Measurements from ENCODE around the gene OR2A2.

The OR2A2 gene

DNA sequence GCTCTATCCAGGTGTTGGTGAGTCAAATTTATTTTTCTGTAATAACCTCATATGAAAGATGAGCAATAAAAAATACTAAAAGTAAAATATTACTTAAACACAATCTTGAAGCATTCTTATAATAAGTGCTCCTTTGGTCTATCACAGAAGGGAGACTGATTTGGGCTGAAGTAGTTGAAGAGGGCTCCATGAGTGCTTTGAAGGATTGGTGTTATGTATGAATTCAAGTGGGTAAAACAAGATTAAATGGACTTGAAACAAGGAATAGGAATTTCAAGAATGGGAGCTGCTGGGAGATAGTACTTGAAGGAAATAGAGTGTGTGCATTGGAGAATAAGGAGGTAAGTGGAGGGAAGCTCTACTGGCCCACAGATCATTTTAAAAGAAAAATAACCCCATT lies 7.3 kb upstream of the OR2A2 start:
- no peak overlapping the region for H3K4me3 ChIP-seq (replicated peaks; ENCODE audit: low read depth, low read length)
- no peak for DNase-seq (ENCODE audit: extremely low read depth, insufficient read length)
- TF ChIP-seq, protein P1, sequence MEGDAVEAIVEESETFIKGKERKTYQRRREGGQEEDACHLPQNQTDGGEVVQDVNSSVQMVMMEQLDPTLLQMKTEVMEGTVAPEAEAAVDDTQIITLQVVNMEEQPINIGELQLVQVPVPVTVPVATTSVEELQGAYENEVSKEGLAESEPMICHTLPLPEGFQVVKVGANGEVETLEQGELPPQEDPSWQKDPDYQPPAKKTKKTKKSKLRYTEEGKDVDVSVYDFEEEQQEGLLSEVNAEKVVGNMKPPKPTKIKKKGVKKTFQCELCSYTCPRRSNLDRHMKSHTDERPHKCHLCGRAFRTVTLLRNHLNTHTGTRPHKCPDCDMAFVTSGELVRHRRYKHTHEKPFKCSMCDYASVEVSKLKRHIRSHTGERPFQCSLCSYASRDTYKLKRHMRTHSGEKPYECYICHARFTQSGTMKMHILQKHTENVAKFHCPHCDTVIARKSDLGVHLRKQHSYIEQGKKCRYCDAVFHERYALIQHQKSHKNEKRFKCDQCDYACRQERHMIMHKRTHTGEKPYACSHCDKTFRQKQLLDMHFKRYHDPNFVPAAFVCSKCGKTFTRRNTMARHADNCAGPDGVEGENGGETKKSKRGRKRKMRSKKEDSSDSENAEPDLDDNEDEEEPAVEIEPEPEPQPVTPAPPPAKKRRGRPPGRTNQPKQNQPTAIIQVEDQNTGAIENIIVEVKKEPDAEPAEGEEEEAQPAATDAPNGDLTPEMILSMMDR (IDR thresholded peaks at IDR 0.05; ENCODE audit: insufficient read depth, low read length, poor library complexity, severe bottlenecking) = no peak
- H3K27me3 ChIP-seq (replicated peaks; ENCODE audit: control insufficient read depth, insufficient read depth, low read length) = no peaks in the 10 kb centered on the region
- H3K36me3 ChIP-seq (ENCODE audit: control insufficient read depth, insufficient read depth, low read length) = no peaks in the 10 kb centered on the region

DNA sequence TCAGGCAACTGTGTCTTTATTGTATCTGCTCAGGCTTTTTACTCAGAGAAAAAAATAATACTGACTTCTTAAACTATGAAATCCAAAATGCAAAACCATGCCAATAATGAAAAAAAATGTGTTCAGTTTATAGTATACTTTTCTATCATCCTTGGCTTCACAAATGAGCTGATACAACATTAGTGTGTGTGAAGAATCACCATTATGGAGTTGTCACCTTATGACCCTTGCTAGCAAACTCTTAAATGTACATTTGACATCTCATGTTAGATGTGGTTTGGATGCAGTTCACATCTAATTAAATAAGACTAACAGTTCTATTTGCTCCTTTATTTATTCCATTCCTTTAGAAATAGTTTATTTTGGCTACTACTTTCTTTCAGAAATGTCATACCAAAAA lies 4.2 kb upstream of the OR2A2 start:
- no peak for DNase-seq (ENCODE audit: extremely low read depth, insufficient read length)
- no peak overlapping the region for H3K4me3 ChIP-seq (replicated peaks; ENCODE audit: low read depth, low read length)
- TF ChIP-seq, protein P1 (IDR thresholded peaks at IDR 0.05; ENCODE audit: insufficient read depth, low read length, poor library complexity, severe bottlenecking) = no peak
- H3K27me3 ChIP-seq (replicated peaks; ENCODE audit: control insufficient read depth, insufficient read depth, low read length) = no peaks in the 10 kb centered on the region
- no peaks in the 10 kb centered on the region for H3K36me3 ChIP-seq (ENCODE audit: control insufficient read depth, insufficient read depth, low read length)

DNA sequence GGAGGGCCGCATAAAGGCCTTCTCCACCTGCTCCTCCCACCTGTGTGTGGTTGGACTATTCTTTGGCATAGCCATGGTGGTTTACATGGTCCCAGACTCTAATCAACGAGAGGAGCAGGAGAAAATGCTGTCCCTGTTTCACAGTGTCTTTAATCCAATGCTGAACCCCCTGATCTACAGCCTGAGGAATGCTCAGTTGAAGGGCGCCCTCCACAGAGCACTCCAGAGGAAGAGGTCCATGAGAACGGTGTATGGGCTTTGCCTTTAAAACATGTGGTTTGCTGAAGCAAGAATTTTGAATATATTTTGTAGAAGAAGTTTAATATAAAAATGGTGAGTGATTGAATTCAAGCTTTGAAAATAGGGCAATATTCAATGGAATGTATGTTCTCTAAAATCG lies 889 bp downstream of the OR2A2 start:
- DNase-seq (ENCODE audit: extremely low read depth, insufficient read length) = no peak
- no peaks in the 10 kb centered on the region for H3K27me3 ChIP-seq (replicated peaks; ENCODE audit: control insufficient read depth, insufficient read depth, low read length)
- no peaks in the 10 kb centered on the region for H3K36me3 ChIP-seq (ENCODE audit: control insufficient read depth, insufficient read depth, low read length)
- no peak overlapping the region for H3K4me3 ChIP-seq (replicated peaks; ENCODE audit: low read depth, low read length)
- TF ChIP-seq, protein P1 (IDR thresholded peaks at IDR 0.05; ENCODE audit: insufficient read depth, low read length, poor library complexity, severe bottlenecking) = no peak

DNA sequence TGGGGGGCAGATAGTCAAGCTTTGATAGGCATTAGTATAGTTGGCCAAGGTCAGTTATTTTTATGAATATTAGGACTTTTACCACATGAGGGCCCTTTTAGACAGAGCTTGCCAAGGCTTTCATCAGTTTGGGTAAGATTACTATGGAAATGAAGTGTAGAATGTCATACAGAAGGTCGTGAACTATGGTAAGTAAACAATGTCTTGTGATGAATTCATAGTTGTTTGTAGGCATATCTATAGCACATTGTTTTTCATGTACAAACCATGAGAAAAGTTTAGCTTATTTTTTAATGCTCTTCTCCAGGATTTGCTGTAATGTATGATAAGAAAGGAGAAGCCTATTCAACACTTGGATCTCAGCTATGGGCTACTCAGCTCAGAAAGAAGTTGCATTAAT lies 4.3 kb downstream of the OR2A2 start:
- H3K36me3 ChIP-seq (ENCODE audit: control insufficient read depth, insufficient read depth, low read length) = no peaks in the 10 kb centered on the region

DNA sequence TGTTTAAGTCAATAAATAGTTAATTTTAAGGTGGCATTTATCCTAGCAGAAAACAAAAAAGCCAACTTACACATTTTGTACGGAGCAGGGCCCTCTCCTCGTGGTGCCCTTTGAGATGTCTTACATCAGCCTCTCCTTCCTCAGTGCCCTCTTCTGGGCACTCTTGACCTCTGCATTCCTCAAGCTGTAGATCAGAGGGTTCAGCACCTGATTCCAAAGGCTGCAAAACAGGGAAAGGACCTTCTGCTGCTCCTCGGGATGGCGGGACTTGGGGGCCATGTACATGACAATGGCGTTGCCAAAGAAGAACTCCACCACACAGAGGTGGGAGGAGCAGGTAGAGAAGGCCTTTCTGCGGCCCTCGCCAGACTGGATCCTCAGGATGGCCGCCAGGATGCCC lies 9.0 kb downstream of the OR2A2 start:
- TF ChIP-seq, protein P1 (IDR thresholded peaks at IDR 0.05; ENCODE audit: insufficient read depth, low read length, poor library complexity, severe bottlenecking) = no peak
- Histone ChIP-seq H3K27me3 (replicated peaks; ENCODE audit: control insufficient read depth, insufficient read depth, low read length) (no peaks in the 10 kb centered on the region), H3K36me3 (ENCODE audit: control insufficient read depth, insufficient read depth, low read length) (no peaks in the 10 kb centered on the region), H3K4me3 (replicated peaks; ENCODE audit: low read depth, low read length) (no peak overlapping the region)
- no peak for DNase-seq (ENCODE audit: extremely low read depth, insufficient read length)

More for the DNA sequence above, 4.3 kb downstream of the OR2A2 start:
- Histone ChIP-seq H3K4me3 (replicated peaks; ENCODE audit: low read depth, low read length) (no peak overlapping the region), H3K27me3 (replicated peaks; ENCODE audit: control insufficient read depth, insufficient read depth, low read length) (no peaks in the 10 kb centered on the region)
- no peak for DNase-seq (ENCODE audit: extremely low read depth, insufficient read length)
- TF ChIP-seq, protein P1 (IDR thresholded peaks at IDR 0.05; ENCODE audit: insufficient read depth, low read length, poor library complexity, severe bottlenecking) = no peak

DNA sequence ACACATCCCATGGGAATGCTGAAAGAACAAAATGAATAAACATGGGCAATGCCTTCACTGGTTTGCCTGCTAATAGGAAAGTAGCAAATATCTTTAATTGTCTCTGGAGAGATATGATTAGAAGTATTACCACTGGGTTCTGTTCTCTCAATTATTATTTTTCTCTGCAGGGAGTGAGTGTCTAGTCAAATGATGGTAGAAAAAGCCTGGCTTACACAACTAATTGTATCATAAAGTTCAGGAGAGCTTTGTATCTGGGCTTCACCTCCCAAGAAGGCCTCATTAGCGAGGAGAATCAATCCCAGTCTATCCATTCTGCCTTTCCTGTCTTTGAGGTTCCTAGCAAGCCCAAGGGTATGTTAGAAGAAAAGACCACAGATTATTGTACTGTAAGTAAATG lies 13.5 kb downstream of the OR2A2 start, which contains the start of gene OR2A14:
Gene OR2A14 (plus strand): TSS at position 301 of the 400 bp plus-strand sequence. CDS start 5,937 bp downstream, outside the sequence.
- TF ChIP-seq, protein P1 (IDR thresholded peaks at IDR 0.05; ENCODE audit: insufficient read depth, low read length, poor library complexity, severe bottlenecking) = no peak
- Histone ChIP-seq H3K4me3 (replicated peaks; ENCODE audit: low read depth, low read length) (no peak within 1 kb of the TSS), H3K27me3 (replicated peaks; ENCODE audit: control insufficient read depth, insufficient read depth, low read length) (no peaks in the 10 kb centered on the region), H3K36me3 (ENCODE audit: control insufficient read depth, insufficient read depth, low read length) (no peaks in the 10 kb centered on the region)
- DNase-seq (ENCODE audit: extremely low read depth, insufficient read length) = no peak
